ENCODE results near the gene RAMP3.

- TF ChIP-seq CREB1 (IDR thresholded peaks at IDR 0.05; ENCODE audit: low read depth) (no peak), EP300 (IDR thresholded peaks at IDR 0.05; ENCODE audit: borderline replicate concordance) (no peak), TCF12 (IDR thresholded peaks at IDR 0.05; ENCODE audit: low read depth) (no peak), EGR1 (IDR thresholded peaks at IDR 0.05) (no peak), TAF1 (IDR thresholded peaks at IDR 0.05; ENCODE audit: low read depth) (no peak), REST (IDR thresholded peaks at IDR 0.05; ENCODE audit: low read depth) (no peak), RAD21 (IDR thresholded peaks at IDR 0.05; ENCODE audit: low read depth) (no peak), ZBTB7A (IDR thresholded peaks at IDR 0.05; ENCODE audit: low read depth) (no peak), FOXM1 (IDR thresholded peaks at IDR 0.05; ENCODE audit: borderline replicate concordance, low read depth) (no peak), CEBPB (IDR thresholded peaks at IDR 0.05) (no peak)
Observed at GRCh38 chr7:45220846-45221618, 63.4 kb downstream of the RAMP3 start.
